Fibroblast of skin of back (primary cell): ENCODE results near the gene UPF2.
"Not testable (repeated sequence)": the region's sequence is repeated elsewhere in the genome, so short reads cannot be mapped to it uniquely, and the experiment has no call there.

Experiments used
- DNase-seq: peaks from one replicate; pipeline ENCODE4 v3.0.0-alpha.2; 2013

UPF2 gene

DNA sequence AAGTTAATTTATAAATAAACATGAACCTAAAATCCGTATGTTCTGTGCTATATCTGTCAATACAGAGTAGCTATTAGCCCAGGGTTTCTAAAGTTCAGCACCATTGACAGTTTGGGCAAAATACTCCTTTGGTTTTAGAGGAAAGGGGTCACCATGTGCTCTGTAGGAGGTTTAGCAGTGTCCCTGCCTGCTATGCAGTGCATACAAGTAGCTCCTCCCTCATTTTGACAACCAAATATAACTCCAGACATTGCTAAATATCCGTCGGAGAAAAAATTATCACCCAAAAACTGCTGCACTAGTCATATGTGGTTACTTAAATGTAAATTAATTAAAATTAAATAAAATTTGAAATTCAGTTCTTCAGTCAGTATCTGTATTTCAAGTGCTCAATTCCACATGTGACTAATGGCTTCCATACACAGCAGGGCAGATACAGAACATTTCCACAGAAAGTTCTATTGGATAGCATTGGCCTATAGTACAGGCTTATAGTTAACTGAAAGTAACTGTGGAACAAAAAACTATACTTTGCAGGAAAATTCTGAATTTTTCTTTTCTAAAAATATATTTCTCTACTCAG, 6.4 kb downstream of the UPF2 start:
- no peak for DNase-seq

DNA sequence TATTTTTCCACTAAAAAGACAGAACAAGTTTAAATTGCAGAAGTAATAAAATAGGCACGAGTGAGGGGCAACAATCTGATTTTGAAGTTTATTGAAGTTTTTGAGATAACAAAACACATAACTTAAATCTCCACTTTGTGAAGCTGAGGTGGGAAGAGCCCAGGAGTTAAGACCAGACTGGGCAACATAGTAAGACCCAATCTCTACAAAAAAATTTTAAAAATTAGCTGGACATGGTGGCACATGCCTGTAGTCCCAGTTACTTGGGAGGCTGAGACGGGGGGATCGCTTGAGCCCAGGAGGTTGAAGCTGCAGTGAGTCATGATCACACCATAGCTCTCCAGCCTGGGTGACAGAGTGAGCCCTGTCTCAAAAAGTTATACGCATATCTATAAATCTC, 11.2 kb downstream of the UPF2 start:
- no peak for DNase-seq

GRCh38 chr10:12027539-12027938, 15.1 kb downstream of the UPF2 start:
- DNase-seq: no peak

- DNase-seq: no peak
These were observed 17.0 kb downstream of the UPF2 start for GRCh38 chr10:12025591-12025990.

DNA sequence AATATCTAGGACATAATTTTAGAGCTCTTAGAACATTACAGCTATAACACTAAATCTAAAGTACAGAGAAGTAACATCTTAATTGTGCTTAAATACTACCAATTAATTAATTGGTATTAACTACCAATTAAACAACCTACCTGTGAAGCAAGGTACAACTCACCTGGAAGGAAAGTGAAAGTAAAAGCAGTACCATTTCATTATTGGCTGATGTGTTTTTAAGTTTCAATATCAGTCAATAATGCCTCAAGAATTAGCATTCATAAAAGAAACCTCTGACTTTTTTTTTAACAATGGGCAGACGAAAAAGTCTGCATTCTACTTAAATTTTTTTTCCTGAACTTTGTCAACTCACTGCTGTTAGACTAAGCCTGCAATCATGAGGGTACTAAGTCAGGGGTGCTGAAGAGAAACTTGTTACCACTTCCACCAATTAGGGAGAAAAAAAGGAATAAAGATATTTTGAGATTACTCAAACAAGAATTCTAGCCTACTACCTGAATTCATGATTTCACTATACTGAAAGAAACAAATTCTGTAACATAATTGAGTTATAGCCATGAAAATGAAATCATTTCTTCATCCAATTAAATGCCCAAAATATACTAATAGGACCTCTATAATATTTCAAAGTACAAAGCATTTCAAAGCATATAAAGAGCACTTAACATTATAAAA, 19.9 kb downstream of the UPF2 start:
- no peak for DNase-seq

DNA sequence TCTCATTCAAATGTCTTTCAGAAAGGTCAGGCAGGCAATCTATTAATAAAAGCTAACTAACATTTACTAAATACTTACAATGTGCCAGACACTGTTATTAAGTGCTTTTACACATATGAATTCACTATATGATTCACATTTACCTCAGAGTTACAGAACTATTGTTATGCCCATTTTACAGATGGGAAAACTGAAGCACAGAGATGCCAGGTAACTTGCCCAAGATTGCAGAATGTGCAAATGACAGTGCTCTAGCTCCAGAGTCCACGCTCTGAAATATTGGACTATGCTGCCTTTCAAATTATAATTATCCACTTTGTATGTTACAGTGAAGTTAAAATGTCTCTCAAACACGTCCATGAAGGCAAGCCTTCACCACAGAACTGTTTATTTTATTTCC, 22.0 kb downstream of the UPF2 start:
- no peak for DNase-seq

DNA sequence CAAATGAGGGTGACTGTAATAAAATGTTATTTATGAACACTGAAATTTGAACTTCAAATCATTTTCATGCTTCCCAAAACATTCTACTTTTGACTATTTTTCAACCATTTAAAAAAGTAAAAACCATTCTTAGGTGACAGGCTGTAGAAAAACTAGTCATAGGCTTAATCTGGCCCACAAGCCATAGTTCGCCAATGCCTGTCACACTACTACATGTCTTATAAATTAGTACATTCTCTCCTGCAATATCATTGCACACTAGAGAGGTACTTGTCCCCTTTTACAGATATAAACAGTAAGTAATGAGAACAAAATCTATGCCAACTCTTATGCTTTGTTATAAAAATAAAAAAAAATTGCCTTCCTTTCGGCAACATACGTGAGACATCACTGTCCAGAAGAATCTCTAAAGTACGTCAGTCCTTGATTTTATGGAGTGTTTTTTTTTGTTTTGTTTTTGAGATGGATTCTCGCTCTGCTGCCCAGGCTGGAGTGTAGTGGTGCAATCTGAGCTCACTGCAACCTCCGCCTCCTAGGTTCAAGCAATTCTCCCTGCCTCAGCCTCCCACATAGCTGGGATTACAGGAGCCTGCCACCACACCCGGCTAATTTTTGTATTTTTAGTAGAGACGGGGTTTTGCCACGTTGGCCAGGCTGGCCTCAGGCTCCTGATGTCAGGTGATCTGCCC, 23.2 kb downstream of the UPF2 start:
- no peak for DNase-seq

DNA sequence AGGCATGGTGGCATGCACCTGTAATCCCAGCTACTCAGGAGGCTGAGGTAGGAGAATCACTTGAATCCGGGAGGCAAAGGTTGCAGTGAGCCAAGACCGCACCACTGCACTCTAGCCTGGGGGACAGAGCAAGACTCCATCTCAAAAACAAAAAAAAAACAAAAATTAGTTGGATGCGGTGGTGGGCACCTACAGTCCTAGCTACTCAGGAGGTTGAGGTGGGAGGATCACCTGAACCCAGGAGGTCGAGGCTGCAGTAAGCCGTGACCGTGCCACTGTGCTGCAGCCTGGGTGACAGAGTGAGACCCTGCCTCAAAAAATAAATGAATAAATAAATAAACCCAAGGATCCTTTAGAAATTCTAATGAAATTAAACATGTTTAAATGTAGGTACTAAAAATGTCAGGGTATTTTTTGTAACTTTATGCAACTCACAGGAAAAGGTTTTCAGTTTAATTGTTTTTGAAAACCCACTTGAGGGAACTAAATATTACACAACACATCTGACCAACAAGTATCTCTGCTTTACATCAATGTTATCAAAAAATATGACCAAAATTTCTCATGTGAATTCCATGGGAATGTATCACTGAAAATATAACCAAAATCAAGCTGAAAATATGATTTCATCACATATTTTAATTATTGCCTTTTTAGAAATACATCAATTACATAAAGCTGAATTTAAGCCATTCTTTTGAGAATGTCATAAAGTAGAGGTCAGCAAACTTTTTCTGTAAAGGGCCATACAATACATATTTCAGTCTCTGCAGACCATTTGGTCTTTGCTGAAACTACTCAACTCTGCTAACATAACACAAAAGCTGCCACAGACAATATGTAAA, 23.9 kb downstream of the UPF2 start:
- peak; percentile 33 for DNase-seq

DNA sequence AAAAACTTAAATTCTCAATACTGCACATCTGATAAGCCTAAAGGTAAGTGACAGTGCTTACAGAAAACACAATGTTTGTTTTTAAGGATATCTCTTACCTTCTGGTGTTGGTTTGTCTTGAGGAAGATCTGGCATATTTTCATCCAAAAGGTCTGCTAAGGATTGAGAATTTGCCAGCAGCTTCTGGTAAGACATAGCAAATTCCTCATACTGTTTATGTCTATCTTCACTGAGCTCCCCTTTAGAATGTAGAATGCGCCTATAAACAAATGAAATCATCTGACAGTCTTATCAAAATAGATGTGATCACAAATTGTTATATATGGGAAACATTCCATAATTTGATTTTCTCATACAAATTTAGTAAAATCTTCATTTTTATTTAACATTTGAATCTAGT, 28.7 kb downstream of the UPF2 start:
- DNase-seq: peak; percentile 1

DNA sequence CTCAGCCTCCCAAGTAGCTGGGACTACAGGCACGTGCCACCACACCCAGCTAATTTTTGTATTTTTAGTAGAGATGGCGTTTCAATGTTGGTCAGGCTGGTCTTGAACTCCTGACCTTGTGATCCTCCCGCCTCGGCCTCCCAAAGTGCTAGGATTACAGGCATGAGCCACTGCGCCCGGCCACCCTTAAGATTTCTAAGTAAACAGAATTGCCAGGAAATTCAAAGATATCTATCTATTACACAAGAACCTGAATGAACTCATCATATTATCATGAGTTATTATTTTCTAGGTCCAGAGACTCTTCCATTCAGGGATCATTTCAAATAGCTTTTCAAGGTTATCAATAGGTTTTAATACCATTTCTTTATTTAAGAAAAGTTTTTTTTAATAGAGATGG, 29.2 kb downstream of the UPF2 start:
- DNase-seq: not testable (repeated sequence)

- no peak for DNase-seq
These were observed 32.3 kb downstream of the UPF2 start for GRCh38 chr10:12010353-12010752.

GRCh38 chr10:12008842-12009241, 33.8 kb downstream of the UPF2 start:
- not testable (repeated sequence) for DNase-seq

- no peak for DNase-seq
These were observed 35.9 kb downstream of the UPF2 start for GRCh38 chr10:12006671-12007070.

DNA sequence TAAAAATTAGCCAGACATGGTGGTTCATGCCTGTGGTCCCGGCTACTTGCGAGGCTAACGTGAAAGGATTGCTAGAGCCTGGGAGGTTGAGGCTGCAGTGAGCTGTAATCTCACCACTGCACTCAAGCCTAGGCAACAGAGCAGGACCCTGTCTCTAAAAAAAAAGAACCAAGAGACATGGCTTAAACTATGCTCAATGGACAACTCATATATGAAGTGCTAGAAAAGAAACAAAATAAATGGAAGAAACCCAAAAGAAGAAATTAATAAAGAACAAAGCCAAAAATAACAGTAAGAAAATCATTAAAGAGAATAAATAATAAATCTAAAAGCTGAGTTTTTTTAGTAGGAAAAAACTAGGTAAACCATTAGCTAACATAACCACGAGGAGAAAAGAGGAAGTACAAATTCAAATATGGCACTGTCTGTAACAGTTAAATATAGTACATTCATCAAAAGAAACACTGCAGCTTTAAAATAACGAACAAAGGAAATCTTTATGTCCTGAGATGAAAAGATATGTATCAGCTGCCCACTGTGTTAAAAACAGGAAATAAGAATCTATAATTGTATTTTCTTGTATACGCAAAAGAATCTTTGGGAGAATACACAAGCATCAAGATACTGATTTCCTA, 48.7 kb downstream of the UPF2 start:
- DNase-seq: no peak

GRCh38 chr10:11988924-11989323, 53.7 kb downstream of the UPF2 start:
- no peak for DNase-seq

GRCh38 chr10:11986593-11987216, 55.9 kb downstream of the UPF2 start:
- peak; percentile 75 for DNase-seq

- no peak for DNase-seq
These were observed 60.4 kb downstream of the UPF2 start for GRCh38 chr10:11982253-11982652.

- no peak for DNase-seq
These were observed 66.8 kb downstream of the UPF2 start for GRCh38 chr10:11975795-11976194.

DNA sequence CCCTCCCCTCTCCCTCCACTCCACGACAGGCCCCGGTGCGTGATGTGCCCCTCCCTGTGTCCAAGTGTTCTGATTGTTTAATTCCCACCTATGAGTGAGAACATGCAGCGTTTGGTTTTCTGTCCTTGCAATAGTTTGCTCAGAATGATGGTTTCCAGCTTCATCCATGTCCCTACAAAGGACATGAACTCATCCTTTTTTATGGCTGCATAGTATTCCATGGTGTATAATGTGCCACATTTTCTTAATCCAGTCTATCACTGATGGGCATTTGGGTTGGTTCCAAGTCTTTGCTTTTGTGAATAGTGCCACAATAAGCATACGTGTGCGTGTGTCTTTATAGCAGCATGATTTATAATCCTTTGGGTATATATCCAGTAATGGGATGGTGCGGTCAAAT, 70.1 kb downstream of the UPF2 start:
- not testable (repeated sequence) for DNase-seq

DNA sequence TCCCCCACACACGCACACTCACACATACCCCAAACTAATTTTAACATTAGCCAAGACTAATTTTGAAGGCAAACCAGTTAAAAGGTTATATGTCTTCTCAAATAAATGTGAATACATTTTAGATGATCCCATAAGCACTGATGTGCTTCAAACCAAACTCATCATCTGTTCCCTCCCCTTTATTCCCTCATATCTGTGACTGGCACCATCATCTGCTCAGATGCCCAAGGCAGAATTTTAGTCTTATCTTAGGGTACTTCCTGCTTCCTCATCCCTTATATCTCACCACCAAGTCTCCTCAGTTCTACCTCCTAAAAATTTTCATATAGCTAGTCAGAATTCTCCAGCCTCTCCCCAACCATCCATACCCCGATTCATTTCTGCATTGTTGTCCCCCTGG, 80.4 kb downstream of the UPF2 start:
- DNase-seq: no peak

- no peak for DNase-seq
These were observed 80.8 kb downstream of the UPF2 start for GRCh38 chr10:11961771-11962170.

- DNase-seq: no peak
These were observed 82.6 kb downstream of the UPF2 start for GRCh38 chr10:11959966-11960365.
